ENCODE measurements around the gene NSG1.

DNA sequence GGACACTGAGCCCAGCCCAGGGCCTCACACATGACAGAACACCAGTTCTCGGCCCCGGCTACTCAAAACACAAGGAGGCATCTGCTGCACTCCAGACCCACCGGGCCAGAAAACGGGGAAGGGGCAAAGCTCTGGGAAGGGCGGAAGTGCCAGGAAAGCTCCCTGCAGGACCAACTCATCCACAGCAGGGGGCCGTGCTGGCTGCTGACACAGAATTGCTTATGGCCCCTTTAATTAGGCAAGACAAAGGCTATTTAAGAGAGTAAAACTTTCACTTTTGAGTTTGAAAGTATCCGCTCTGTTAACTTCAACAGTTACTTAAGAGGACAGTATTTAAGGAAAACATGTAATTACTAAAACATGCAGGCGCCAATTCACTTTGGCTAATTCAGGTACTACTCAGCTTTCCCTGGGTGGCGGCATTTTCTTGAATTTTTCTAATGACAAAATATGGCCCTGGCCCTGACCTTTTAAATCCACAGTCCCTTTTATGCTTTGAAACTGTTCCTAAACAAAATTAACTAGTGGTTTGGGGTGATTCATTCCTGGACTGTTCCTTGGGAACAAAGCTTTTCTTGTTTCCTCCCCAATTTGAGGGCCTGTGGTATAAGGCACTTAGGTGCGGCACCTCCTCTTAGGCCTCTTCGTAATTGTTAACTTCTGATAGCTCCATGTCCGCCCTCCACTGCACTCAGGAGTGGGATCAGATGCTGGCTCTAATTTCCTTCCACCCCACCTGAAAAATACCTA, 40.4 kb downstream of the NSG1 start:
- no peak for TF ChIP-seq POLR2A (IDR thresholded peaks at IDR 0.05)
- TF ChIP-seq, protein P1, sequence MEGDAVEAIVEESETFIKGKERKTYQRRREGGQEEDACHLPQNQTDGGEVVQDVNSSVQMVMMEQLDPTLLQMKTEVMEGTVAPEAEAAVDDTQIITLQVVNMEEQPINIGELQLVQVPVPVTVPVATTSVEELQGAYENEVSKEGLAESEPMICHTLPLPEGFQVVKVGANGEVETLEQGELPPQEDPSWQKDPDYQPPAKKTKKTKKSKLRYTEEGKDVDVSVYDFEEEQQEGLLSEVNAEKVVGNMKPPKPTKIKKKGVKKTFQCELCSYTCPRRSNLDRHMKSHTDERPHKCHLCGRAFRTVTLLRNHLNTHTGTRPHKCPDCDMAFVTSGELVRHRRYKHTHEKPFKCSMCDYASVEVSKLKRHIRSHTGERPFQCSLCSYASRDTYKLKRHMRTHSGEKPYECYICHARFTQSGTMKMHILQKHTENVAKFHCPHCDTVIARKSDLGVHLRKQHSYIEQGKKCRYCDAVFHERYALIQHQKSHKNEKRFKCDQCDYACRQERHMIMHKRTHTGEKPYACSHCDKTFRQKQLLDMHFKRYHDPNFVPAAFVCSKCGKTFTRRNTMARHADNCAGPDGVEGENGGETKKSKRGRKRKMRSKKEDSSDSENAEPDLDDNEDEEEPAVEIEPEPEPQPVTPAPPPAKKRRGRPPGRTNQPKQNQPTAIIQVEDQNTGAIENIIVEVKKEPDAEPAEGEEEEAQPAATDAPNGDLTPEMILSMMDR (IDR thresholded peaks at IDR 0.05), result peak in 1 of 3 donors; percentile 16
